Activated naive CD8-positive, alpha-beta T cell treated with anti-CD3 and anti-CD28 coated beads, Interleukin-2, amount 50 U/mL, for 16 hours (primary cell): ENCODE results near the gene ABTB1.

ENCODE experiments used
- DNase-seq: peaks from one replicate; pipeline ENCODE4 v3.0.0-alpha.2; 2020; ENCODE audit warnings: low read depth, low spot score

The ABTB1 gene

GRCh38 chr3:127672429-127673190 is at the start of gene ABTB1:
Gene ABTB1, plus strand, starts transcription at chr3:127672952. Its CDS starts 74 bp downstream, at chr3:127673026.
- peak; percentile 76 for DNase-seq

DNA sequence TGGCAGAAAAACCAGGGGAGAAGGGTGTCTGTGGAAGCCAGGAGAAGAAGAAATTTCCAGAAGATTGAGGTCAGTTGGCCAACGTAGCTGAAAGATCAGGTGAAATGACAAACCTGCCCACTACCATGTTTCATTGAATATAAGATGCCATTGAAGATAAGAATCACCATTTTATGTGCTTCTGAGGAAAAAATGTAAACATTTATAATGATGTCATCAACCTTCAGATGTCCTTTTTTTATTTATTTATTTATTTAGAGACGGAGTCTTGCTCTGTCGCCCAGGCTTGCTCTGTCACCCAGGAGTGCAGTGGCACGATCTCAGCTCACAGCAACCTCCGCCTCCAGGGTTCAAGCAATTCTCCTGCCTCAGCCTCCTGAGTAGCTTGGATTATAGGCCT is 48.7 kb upstream of the ABTB1 start:
- DNase-seq, result no peak

DNA sequence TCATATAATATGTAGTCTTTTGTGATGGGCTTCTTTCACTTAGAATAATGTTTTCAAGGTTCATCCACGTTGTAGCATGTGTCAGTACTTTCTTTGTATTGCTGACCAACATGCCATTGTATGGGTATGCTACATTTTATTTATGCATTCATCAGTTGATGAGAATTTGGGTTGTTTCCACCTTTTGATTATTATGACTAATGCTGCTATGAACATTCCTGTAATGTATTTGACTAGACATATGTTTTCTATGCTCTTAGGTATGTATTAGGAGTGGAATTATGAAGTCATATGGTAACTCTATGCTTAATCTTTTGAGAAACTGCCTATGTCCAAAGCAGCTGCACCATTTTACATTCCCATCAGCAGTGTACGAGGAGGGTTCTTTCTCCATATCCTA is 46.9 kb upstream of the ABTB1 start:
- no peak for DNase-seq

DNA sequence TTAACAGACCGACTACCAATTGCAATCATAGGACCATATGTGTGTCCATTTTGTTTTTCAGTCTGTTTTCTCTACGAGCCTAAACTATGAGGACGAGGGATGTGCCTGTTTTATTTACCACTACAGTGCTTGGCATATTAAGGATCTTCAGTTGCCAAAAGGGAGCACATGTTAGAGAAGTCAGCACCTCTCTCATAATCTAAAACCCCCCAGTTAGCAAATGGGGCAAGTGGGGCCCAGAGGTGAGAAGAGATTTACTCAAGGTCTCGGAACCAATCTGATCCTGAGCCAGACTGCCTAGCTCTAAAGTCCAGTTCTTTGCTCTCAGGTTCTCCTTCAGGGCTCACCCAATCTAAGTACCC is 44.3 kb upstream of the ABTB1 start:
- no peak for DNase-seq

DNA sequence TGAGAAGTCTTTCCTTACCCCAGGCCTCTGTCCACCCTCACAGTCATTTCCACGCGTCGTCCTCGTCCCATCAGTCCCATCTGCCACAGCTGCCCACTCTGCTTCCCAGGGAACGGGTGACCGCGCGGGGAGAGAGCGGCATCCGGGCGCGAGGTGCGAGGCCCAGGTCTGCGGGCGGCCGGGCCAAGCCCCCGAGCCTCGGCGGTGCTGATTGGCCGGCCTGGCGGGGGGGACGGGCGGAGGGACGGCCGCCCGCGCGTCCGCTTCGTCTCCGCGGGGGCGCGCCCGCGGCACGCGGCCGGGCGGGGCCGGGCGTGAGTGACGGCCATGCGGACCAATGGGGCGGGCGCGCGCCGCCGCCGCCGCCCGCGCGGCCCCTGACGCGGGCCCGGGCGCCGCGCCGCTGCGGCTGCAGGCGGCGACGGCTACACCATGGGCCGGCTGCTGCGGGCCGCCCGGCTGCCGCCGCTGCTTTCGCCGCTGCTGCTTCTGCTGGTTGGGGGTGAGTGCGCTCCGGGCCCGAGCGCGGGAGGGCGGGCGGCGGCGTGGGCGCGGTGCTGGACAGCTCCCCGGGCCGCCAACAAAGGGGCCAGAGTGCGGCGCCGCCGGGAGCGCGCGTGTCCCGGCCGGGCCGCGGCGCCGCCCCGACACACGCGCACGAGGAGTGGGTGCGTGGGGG is 43.8 kb upstream of the ABTB1 start, which contains the start of gene PODXL2:
Gene PODXL2 (plus strand): TSS at position 398 of the 679 bp plus-strand sequence. CDS start 35 bp downstream, at position 433.
- DNase-seq, result no peak

- no peak for DNase-seq
Measured at GRCh38 chr3:127629467-127630403, 43.0 kb upstream of the ABTB1 start.

GRCh38 chr3:127630811-127631714 is 41.7 kb upstream of the ABTB1 start:
- DNase-seq, result no peak

DNA sequence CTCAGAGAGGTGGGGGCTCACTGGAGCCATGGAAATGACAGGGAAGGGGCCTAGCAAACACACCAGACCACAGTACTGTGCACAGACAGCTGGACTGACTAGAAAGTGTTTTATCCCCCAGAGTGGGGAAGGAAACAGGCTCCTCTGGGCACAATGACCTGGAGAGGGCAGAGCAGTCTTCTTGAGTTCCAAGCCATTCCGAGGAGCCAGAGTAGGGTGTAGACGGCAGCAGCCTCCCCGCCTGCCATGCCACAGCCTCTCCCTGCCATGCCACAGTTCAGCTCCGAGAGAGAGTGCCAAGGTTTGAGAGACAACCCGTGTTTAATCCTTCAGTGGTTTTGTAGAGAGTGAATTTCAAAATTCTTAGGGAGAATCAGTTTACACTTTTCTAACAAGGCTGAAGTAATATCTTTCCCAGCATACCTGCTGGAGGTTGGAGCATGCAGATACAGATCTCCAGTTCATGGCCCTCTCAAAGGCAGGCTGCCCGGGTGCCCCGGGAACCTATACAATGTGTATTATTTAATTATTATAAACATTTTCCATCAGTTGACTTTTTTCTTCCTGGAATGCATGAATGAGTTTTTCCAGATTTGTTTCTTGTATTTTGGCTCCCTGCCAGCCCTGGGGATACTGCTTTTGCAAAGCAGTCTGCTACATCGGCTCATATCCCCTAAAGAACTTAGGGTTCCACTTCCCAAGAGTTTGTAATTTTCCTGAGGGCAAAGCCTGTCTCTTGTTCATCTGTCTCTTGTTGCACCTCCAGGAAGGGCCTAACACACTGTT is 40.5 kb upstream of the ABTB1 start:
- no peak for DNase-seq

GRCh38 chr3:127634653-127635052 is 38.1 kb upstream of the ABTB1 start:
- DNase-seq, result no peak

DNA sequence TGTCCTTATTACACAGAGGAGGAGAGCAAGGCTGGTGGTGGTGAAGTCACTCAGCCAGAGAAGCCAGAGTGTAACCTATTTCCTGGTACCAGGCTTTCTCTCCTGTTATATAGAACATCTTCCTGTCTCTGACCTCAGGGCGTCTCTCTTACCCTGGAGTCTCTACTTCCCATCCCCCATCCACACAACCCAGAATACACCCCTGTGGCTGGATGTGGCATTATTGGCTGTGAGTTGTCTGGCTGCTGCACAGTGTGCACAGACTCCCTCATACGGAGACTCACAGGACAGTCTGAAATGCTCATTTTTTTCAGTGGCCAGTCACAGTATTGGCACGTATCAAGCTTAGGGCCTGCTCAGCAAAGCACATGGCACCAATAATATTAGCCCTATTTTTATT is 35.2 kb upstream of the ABTB1 start:
- no peak for DNase-seq

DNA sequence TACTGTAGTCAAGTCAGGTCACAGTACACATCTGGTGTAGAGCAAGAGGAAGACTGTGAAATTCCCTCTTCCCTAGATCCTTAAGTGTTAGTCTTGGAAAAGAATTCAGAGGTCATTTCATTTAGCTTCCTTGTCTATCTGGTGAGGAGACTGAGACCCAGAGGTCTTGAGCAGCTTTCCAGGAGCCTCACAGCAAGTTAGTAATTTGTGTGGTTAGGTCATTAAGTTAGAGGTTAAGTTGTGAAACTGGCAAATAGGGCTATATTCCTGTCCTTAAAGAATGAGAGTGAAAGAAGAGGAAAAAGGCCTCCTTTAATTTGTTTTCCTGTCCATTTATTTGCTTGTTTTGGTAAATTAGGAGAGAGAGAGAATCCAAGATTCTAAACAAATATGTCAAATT is 34.8 kb upstream of the ABTB1 start:
- DNase-seq, result no peak

DNA sequence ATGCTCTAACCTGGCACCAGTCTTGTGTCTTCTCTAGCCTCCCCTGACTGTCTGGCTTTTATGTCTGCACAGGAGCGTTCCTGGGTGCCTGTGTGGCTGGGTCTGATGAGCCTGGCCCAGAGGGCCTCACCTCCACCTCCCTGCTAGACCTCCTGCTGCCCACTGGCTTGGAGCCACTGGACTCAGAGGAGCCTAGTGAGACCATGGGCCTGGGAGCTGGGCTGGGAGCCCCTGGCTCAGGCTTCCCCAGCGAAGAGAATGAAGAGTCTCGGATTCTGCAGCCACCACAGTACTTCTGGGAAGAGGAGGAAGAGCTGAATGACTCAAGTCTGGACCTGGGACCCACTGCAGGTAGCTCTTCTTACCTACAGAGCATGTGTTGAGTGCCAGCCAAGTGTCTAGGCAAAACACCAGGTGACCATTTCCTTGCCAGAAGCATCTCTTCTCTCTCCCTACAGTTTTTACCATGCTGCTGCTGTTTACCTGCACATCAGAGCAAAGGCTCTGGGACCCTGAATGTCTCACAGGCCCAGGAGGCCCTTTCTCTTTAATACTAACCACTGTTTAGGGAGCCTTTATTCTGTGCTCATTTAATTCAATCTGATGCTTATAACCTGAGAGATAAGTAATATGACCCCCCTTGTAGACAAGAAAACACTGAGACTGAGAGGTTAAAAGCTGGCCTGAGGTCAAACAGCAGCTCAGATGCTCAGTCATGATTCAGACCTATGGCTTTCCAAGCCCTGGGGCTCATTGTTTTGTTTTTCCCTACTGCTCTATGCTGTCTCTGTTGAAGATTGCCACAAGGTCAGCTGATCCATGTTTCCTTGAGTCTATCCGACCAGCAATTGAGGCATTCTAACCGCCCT is 33.3 kb upstream of the ABTB1 start:
- DNase-seq, result no peak

DNA sequence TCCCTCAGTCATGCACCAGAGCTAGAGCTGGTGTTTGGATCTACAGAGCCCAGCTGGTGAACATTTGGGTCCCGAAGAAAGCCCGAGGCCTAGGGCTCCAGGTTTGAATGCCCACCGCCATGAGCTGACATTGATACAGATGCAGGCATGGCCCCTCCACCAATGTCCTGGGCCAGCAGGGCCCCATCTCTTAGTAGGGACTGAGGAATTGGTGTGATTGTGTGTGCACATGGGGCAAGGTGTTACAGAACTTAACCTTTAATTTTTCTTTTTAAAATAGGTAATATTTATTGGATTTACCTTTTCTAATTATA is 32.8 kb upstream of the ABTB1 start:
- no peak for DNase-seq

DNA sequence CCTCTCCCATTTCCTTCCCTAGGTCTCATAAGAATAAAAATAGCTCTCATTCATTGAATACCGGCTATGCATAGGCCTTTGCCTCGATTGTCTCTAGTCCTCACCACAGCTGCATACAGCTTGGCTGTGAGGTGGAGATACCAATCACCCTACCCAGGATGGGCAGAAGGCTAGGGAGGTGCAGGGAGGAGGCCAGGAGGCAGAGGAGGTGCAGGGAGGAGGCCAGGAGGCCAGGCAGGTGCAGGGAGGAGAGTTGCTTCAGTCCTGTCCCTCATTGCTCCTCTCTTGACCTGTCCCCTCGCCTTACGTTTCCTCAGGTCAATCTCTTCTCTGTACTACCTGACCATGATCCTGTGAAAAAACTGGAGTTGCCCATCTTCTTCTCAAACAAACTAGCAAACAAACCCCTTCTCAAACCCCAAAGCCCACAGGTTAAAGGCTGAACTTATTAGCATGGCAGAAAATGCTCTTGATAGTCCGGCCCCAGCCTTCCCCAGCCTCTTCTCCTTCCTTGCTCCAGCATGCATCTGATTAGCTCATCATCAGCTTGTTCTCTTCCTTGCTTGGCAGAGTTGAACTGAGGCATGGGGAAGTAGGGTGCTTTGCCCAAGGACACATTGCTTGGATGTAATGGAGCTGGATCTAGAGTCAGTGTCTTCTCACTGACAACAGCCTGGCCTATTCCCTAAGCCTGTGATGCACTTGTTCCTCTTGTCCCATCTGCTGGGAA is 27.9 kb upstream of the ABTB1 start:
- DNase-seq, result no peak

- DNase-seq, result no peak
Measured at GRCh38 chr3:127645371-127646015, 27.3 kb upstream of the ABTB1 start.

GRCh38 chr3:127646501-127647046 is 26.2 kb upstream of the ABTB1 start:
- no peak for DNase-seq

DNA sequence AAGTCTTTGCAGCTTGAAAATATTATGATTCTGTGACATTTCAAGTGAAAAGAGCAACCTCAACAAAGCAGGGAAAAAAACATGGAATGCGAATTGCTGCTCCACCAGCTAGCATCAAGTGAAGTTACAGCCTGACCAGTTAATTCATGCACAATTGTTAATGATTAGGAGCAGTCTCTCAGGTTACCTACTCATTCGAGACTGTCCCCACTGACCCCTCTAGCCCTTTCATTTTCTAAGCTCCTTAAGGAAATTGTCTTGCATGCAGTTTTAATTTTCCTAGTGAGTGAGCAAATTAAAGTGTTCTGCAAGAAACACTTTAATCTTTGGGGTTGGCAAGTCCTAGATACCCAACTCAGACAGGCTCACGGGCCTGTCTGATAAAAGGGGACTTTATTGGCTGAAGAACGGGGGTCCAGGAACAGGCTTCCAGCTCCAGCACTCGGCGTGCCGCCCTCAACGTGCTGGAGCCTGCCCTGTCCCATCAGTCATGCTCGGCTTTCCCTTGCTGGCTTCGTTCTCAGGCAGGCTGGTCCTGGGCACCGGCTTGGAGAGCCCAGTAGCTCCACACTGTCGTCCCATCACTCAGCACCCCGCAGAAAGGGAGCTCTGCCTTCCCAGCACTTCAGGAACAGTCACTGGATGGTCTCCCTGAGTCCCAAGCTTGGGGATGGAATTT is 25.4 kb upstream of the ABTB1 start:
- DNase-seq, result no peak
